B cell (primary cell): ENCODE data around the gene CBLB. TPM values are rescaled to one million over a fixed set of nuclear protein-coding genes. Genes with fewer than 3 reads are reported as not detected.

Experiments
- ATAC-seq: fragments of 200-7000 bp; cut with Tn5 transposase; one replicate; pipeline ENCODE4 v1.10.0; 2021; ENCODE audit warnings: low read depth, mild to moderate bottlenecking, moderate number of reproducible peaks, moderate library complexity
- CTCF ChIA-PET: fragments of 350-600 bp; sonication (Branson Sonifier 250); formaldehyde crosslinking; loops from one replicate; lab custom pipeline; 2021; ENCODE audit warnings: antibody characterized with exemption, inconsistent platforms; lab: Charles Lee
- POLR2A ChIA-PET: fragments of 350-600 bp; sonication (Branson Sonifier 250); formaldehyde crosslinking; loops from one replicate; lab custom pipeline; 2021; ENCODE audit warnings: antibody characterized with exemption; lab: Charles Lee
- DNase-seq: peaks from one replicate; pipeline ENCODE4 v3.0.0; 2013
- H2AFZ ChIP-seq: 2 replicates; pipeline ENCODE4 v1.6.1; 2012; ENCODE audit warnings: mild to moderate bottlenecking, low read depth, low read length; ENCODE audit not compliant: insufficient read depth, poor library complexity, severe bottlenecking
- H3K27ac ChIP-seq, 2 donors: 1 replicate in 1 of 2; 2 replicates in 1 of 2; pipeline ENCODE4 v1.5.1; 2012 to 2013; ENCODE audit warnings: low read length in 2 of 2, mild to moderate bottlenecking in 2 of 2, moderate library complexity in 1 of 2
- H3K27me3 ChIP-seq, 4 experiments: fragments of 200-600 bp in 1 of 4; sonication (generic) in 1 of 4; replicated peaks in 1 of 4; 1 replicate in 2 of 4; 2 replicates in 2 of 4; pipeline versions ENCODE4 v1.6.1 to v1.7.0; 2013 to 2016; ENCODE audit warnings: low read length in 3 of 4, mild to moderate bottlenecking in 2 of 4, mixed read lengths in 1 of 4, moderate library complexity in 1 of 4; ENCODE audit not compliant: insufficient read depth in 4 of 4, control insufficient read depth in 3 of 4; ENCODE audit errors: control extremely low read depth in 1 of 4
- H3K36me3 ChIP-seq, 2 experiments: replicated peaks in 1 of 2; 1 replicate in 1 of 2; 2 replicates in 1 of 2; pipeline versions ENCODE4 v1.6.1 to v1.7.1; 2013; ENCODE audit warnings: low read length in 1 of 2; ENCODE audit not compliant: insufficient read depth in 2 of 2, control insufficient read depth in 1 of 2; ENCODE audit errors: control extremely low read depth in 1 of 2, extremely low read depth in 1 of 2
- H3K4me1 ChIP-seq, 2 donors: fragments of 200-600 bp in 1 of 2; sonication (generic) in 1 of 2; 1 replicate in 1 of 2; 2 replicates in 1 of 2; pipeline versions ENCODE4 v1.5.1 to v1.6.1; 2013 to 2017; ENCODE audit warnings: low read length in 2 of 2; ENCODE audit not compliant: control insufficient read depth in 2 of 2, insufficient read depth in 2 of 2
- H3K4me2 ChIP-seq: replicated peaks from 2 replicates; pipeline ENCODE3; 2012; ENCODE audit warnings: mild to moderate bottlenecking, low read depth, low read length; ENCODE audit not compliant: poor library complexity, severe bottlenecking
- H3K4me3 ChIP-seq, 5 experiments: fragments of 200-600 bp in 1 of 5; sonication (generic) in 1 of 5; 1 replicate in 3 of 5; 2 replicates in 2 of 5; pipeline versions ENCODE4 v1.5.1 to v1.7.0; 2011 to 2016; ENCODE audit warnings: low read length in 4 of 5, mild to moderate bottlenecking in 4 of 5, low read depth in 2 of 5, control low read depth in 1 of 5, moderate library complexity in 1 of 5; ENCODE audit not compliant: insufficient read depth in 1 of 5; ENCODE audit errors: control extremely low read depth in 1 of 5, extremely low read depth in 1 of 5
- H3K79me2 ChIP-seq: fragments of 200-600 bp; sonication (generic); one replicate; pipeline ENCODE4 v1.6.0; 2016; ENCODE audit warnings: low read length; ENCODE audit not compliant: control insufficient read depth, insufficient read depth
- H3K9ac ChIP-seq: fragments of 200-600 bp; sonication (generic); 2 replicates; pipeline ENCODE4 v1.6.1; 2017; ENCODE audit warnings: mild to moderate bottlenecking, low read length, moderate library complexity
- H3K9me3 ChIP-seq, 3 donors: one replicate each; pipeline versions ENCODE4 v1.6.1 to v1.7.1; 2013; ENCODE audit warnings: low read length in 2 of 3; ENCODE audit not compliant: control insufficient read depth in 2 of 3, insufficient read depth in 1 of 3; ENCODE audit errors: control extremely low read depth in 1 of 3
- H4K20me1 ChIP-seq: 2 replicates; pipeline ENCODE4 v1.6.0; 2012; ENCODE audit warnings: mild to moderate bottlenecking, low read length; ENCODE audit not compliant: insufficient read depth, control insufficient read depth, poor library complexity, severe bottlenecking
- H3K27ac Mint-ChIP-seq: one replicate; pipeline ENCODE4 v1.8.0; 2021; ENCODE audit warnings: mixed read lengths
- H3K27me3 Mint-ChIP-seq: one replicate; pipeline ENCODE4 v1.8.0; 2021; ENCODE audit warnings: mixed read lengths
- H3K4me1 Mint-ChIP-seq: one replicate; pipeline ENCODE4 v1.8.0; 2021; ENCODE audit warnings: mixed read lengths
- H3K4me3 Mint-ChIP-seq: one replicate; pipeline ENCODE4 v1.8.0; 2021; ENCODE audit warnings: mixed read lengths
- H3K9me3 Mint-ChIP-seq: one replicate; pipeline ENCODE4 v1.8.0; 2022; ENCODE audit warnings: mixed read lengths; ENCODE audit not compliant: insufficient read depth
- EZH2 ChIP-seq: IDR thresholded peaks from 2 replicates; pipeline ENCODE4 v1.6.1; 2012; ENCODE audit warnings: borderline replicate concordance, low read depth, mild to moderate bottlenecking, moderate library complexity, low read length; ENCODE audit not compliant: insufficient read depth, poor library complexity, severe bottlenecking
- WGBS: methylation state at CpG from one replicate; pipeline ENCODE4 v1.1.5; 2013; ENCODE audit warnings: missing lambda C conversion rate; ENCODE audit not compliant: insufficient coverage; 5-methylcytosine and 5-hydroxymethylcytosine counted together
- intact Hi-C: fragments of 100-400 bp; cut with micrococcal nuclease; formaldehyde crosslinking; loops from one replicate; pipeline ENCODE4 v1.10.0; 2022
- polyA plus RNA-seq: library from polyadenylated mRNA; depleted of rRNA; stranded (reverse); fragments of >200 nt; gene quantifications from 2 replicates; pipeline ENCODE4 v1.2.3, GENCODE V29; 2012
- total RNA-seq, 2 donors: library from RNA; stranded (reverse); fragments of 120-200 nt in 1 of 2; gene quantifications; 1 replicate in 1 of 2; 2 replicates in 1 of 2; pipeline versions ENCODE4 v1.2.3 to v1.2.4, GENCODE V29; 2013 to 2022
- TF ChIP-seq, protein P1 (sequence below): fragments of 200-600 bp; IDR thresholded peaks from one replicate; pipeline ENCODE4 v1.8.0; 2022; ENCODE audit warnings: antibody characterized with exemption, mild to moderate bottlenecking

Gene CBLB
- total and polyA plus RNA-seq, 2 donors (not counting 1 experiment from before 2014, with no cell fraction given): 19.0 to 135 TPM

- DNase-seq (peak; percentile 8), ATAC-seq (no peak)
- no peaks in the 10 kb centered on the region for H4K20me1 ChIP-seq
- no peak overlapping the region for H3K27ac ChIP-seq
- WGBS: no CpG with 5 or more reads among the region's 3 CpGs
- ChIA-PET CTCF (no interaction called here), POLR2A (no interaction called here)
- H3K4me1 Mint-ChIP-seq: peaks cover 14% of the 10 kb centered on the region
- no peak overlapping the region for H2AFZ ChIP-seq
- no peak overlapping the region for H3K4me3 Mint-ChIP-seq
- H3K36me3 ChIP-seq: no peaks in the 10 kb centered on the region
- peaks cover 0 to 3% of the 10 kb centered on the region in 2 donors for H3K4me1 ChIP-seq
- no peaks in the 10 kb centered on the region for H3K27me3 ChIP-seq
- H3K9me3 Mint-ChIP-seq: no peaks in the 10 kb centered on the region
- H3K27me3 Mint-ChIP-seq: no peaks in the 10 kb centered on the region
- H3K4me2 ChIP-seq: no peak overlapping the region
- intact Hi-C loops: no loop called here
- H3K4me3 ChIP-seq: no peak overlapping the region
- H3K9me3 ChIP-seq: no peaks in the 10 kb centered on the region
- H3K27ac Mint-ChIP-seq: no peak overlapping the region
- H3K9ac ChIP-seq: no peak overlapping the region
- no peaks in the 10 kb centered on the region for H3K79me2 ChIP-seq
- TF ChIP-seq, protein P1, sequence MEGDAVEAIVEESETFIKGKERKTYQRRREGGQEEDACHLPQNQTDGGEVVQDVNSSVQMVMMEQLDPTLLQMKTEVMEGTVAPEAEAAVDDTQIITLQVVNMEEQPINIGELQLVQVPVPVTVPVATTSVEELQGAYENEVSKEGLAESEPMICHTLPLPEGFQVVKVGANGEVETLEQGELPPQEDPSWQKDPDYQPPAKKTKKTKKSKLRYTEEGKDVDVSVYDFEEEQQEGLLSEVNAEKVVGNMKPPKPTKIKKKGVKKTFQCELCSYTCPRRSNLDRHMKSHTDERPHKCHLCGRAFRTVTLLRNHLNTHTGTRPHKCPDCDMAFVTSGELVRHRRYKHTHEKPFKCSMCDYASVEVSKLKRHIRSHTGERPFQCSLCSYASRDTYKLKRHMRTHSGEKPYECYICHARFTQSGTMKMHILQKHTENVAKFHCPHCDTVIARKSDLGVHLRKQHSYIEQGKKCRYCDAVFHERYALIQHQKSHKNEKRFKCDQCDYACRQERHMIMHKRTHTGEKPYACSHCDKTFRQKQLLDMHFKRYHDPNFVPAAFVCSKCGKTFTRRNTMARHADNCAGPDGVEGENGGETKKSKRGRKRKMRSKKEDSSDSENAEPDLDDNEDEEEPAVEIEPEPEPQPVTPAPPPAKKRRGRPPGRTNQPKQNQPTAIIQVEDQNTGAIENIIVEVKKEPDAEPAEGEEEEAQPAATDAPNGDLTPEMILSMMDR: no peak
- TF ChIP-seq EZH2: no peak
These were observed 219.3 kb downstream of the CBLB start for GRCh38 chr3:105649480-105649879.

GRCh38 chr3:105647047-105647446, 221.8 kb downstream of the CBLB start:
- intact Hi-C loops: no loop called here
- H3K4me1 ChIP-seq: no peaks in the 10 kb centered on the region
- ChIA-PET POLR2A (no interaction called here), CTCF (no interaction called here)
- no peaks in the 10 kb centered on the region for H3K9me3 ChIP-seq
- H3K9ac ChIP-seq: no peak overlapping the region
- H3K9me3 Mint-ChIP-seq: no peaks in the 10 kb centered on the region
- no peak overlapping the region for H3K27ac Mint-ChIP-seq
- peaks cover 4% of the 10 kb centered on the region for H3K4me1 Mint-ChIP-seq
- no peak overlapping the region for H3K27ac ChIP-seq
- DNase-seq: no peak
- no peaks in the 10 kb centered on the region for H3K27me3 ChIP-seq
- H2AFZ ChIP-seq: no peak overlapping the region
- no peaks in the 10 kb centered on the region for H3K79me2 ChIP-seq
- H3K36me3 ChIP-seq: no peaks in the 10 kb centered on the region
- H3K4me2 ChIP-seq: no peak overlapping the region
- TF ChIP-seq, protein P1: no peak
- no peak for TF ChIP-seq EZH2
- H4K20me1 ChIP-seq: no peaks in the 10 kb centered on the region
- no peaks in the 10 kb centered on the region for H3K27me3 Mint-ChIP-seq
- ATAC-seq: no peak
- H3K4me3 ChIP-seq: no peak overlapping the region
- no CpG with 5 or more reads among the region's 2 CpGs for WGBS
- H3K4me3 Mint-ChIP-seq: no peak overlapping the region
